HG02798 (cell line): ENCODE measurements around the gene SLC22A5.
A peak's percentile ranks its signal among the peaks of the same experiment; 100 is the strongest.
"Not testable (repeated sequence)": the region's sequence is repeated elsewhere in the genome, so short reads cannot be mapped to it uniquely, and the experiment has no call there.

Experiments
- ATAC-seq: cut with Tn5 transposase; IDR thresholded peaks from one replicate; pipeline ENCODE4 v1.9.1; 2021; ENCODE audit warnings: mild to moderate bottlenecking; ENCODE audit not compliant: unreplicated experiment, poor library complexity

SLC22A5 gene

GRCh38 chr5:132386644-132387286 lies 17.3 kb downstream of the SLC22A5 start:
- peak; percentile 88 for ATAC-seq

- no peak for ATAC-seq
Observed at GRCh38 chr5:132387640-132388117, 18.2 kb downstream of the SLC22A5 start.

- no peak for ATAC-seq
Observed at GRCh38 chr5:132388244-132389050, 18.9 kb downstream of the SLC22A5 start.

GRCh38 chr5:132389051-132389331 lies 19.5 kb downstream of the SLC22A5 start:
- ATAC-seq = no peak

GRCh38 chr5:132389585-132390286 lies 20.2 kb downstream of the SLC22A5 start:
- ATAC-seq = no peak

GRCh38 chr5:132391247-132391646 lies 21.7 kb downstream of the SLC22A5 start:
- ATAC-seq = no peak

- no peak for ATAC-seq
Observed at GRCh38 chr5:132391870-132392269, 22.4 kb downstream of the SLC22A5 start.

- no peak for ATAC-seq
Observed at GRCh38 chr5:132392411-132392810, 22.9 kb downstream of the SLC22A5 start.

- ATAC-seq = no peak
Observed at GRCh38 chr5:132392978-132393825, 23.7 kb downstream of the SLC22A5 start.

- ATAC-seq = peak; percentile 44
Observed at GRCh38 chr5:132394667-132395259, 25.3 kb downstream of the SLC22A5 start.

- no peak for ATAC-seq
Observed at GRCh38 chr5:132396589-132397031, 27.1 kb downstream of the SLC22A5 start.

- ATAC-seq = no peak
Observed at GRCh38 chr5:132397224-132397623, 27.7 kb downstream of the SLC22A5 start.

- ATAC-seq = not testable (repeated sequence)
Observed at GRCh38 chr5:132397936-132398675, 28.6 kb downstream of the SLC22A5 start.

GRCh38 chr5:132404041-132404440 lies 34.5 kb downstream of the SLC22A5 start:
- not testable (repeated sequence) for ATAC-seq

GRCh38 chr5:132405646-132406045 lies 36.1 kb downstream of the SLC22A5 start:
- no peak for ATAC-seq

GRCh38 chr5:132406144-132406783 lies 36.8 kb downstream of the SLC22A5 start:
- ATAC-seq = no peak

GRCh38 chr5:132407970-132408369 lies 38.5 kb downstream of the SLC22A5 start:
- no peak for ATAC-seq

- ATAC-seq = no peak
Observed at GRCh38 chr5:132408456-132408855, 38.9 kb downstream of the SLC22A5 start.

GRCh38 chr5:132408965-132409364 lies 39.5 kb downstream of the SLC22A5 start:
- ATAC-seq = no peak
